GM19193 (cell line): ENCODE measurements around the gene PALD1.

Source experiments
- POLR2A ChIP-seq: IDR thresholded peaks from 4 replicates; pipeline ENCODE4 v1.6.1; 2011; ENCODE audit not compliant: insufficient read depth, insufficient read length; ENCODE audit errors: extremely low read depth

PALD1 gene

GRCh38 chr10:70530315-70530714, 51.7 kb downstream of the PALD1 start:
- TF ChIP-seq POLR2A = no peak

GRCh38 chr10:70532554-70533188, 54.1 kb downstream of the PALD1 start:
- no peak for TF ChIP-seq POLR2A

GRCh38 chr10:70533189-70533558, 54.6 kb downstream of the PALD1 start:
- TF ChIP-seq POLR2A = no peak

GRCh38 chr10:70534281-70534680, 55.7 kb downstream of the PALD1 start:
- no peak for TF ChIP-seq POLR2A

- no peak for TF ChIP-seq POLR2A
Observed at GRCh38 chr10:70535001-70535400, 56.4 kb downstream of the PALD1 start.

GRCh38 chr10:70535451-70535850, 56.9 kb downstream of the PALD1 start:
- no peak for TF ChIP-seq POLR2A

GRCh38 chr10:70536196-70536861, 57.8 kb downstream of the PALD1 start:
- no peak for TF ChIP-seq POLR2A

- TF ChIP-seq POLR2A = no peak
Observed at GRCh38 chr10:70537398-70538194, 59.0 kb downstream of the PALD1 start.

GRCh38 chr10:70538195-70538520, 59.6 kb downstream of the PALD1 start:
- TF ChIP-seq POLR2A = no peak

- no peak for TF ChIP-seq POLR2A
Observed at GRCh38 chr10:70538731-70539338, 60.3 kb downstream of the PALD1 start.

- TF ChIP-seq POLR2A = no peak
Observed at GRCh38 chr10:70539471-70539870, 60.9 kb downstream of the PALD1 start.

GRCh38 chr10:70540089-70540788, 61.7 kb downstream of the PALD1 start:
- TF ChIP-seq POLR2A = no peak

- no peak for TF ChIP-seq POLR2A
Observed at GRCh38 chr10:70540789-70541360, 62.3 kb downstream of the PALD1 start.

GRCh38 chr10:70541736-70542564, 63.4 kb downstream of the PALD1 start:
- TF ChIP-seq POLR2A = no peak
